Cardiac fibroblast (primary cell): ENCODE results near the gene MTRR.

Experiments used
- DNase-seq, 2 donors: peaks; one replicate each; pipeline versions ENCODE4 v3.0.0 to v3.0.0-alpha.2; 2010; ENCODE audit warnings: low read depth in 2 of 2
- H3K4me3 ChIP-seq, 2 donors: replicated peaks in 1 of 2; 1 replicate in 1 of 2; 2 replicates in 1 of 2; pipeline ENCODE4 v1.5.1; 2011; ENCODE audit warnings: low read depth in 2 of 2, low read length in 2 of 2, mild to moderate bottlenecking in 2 of 2, moderate library complexity in 1 of 2
- TF ChIP-seq, protein P1 (sequence below): IDR thresholded peaks from one replicate; pipeline ENCODE4 v1.5.1; 2011; ENCODE audit warnings: low read depth, mild to moderate bottlenecking, low read length, inconsistent platforms

The MTRR gene

GRCh38 chr5:7869474-7870136 is 657 bp downstream of the MTRR start:
- TF ChIP-seq, protein P1, sequence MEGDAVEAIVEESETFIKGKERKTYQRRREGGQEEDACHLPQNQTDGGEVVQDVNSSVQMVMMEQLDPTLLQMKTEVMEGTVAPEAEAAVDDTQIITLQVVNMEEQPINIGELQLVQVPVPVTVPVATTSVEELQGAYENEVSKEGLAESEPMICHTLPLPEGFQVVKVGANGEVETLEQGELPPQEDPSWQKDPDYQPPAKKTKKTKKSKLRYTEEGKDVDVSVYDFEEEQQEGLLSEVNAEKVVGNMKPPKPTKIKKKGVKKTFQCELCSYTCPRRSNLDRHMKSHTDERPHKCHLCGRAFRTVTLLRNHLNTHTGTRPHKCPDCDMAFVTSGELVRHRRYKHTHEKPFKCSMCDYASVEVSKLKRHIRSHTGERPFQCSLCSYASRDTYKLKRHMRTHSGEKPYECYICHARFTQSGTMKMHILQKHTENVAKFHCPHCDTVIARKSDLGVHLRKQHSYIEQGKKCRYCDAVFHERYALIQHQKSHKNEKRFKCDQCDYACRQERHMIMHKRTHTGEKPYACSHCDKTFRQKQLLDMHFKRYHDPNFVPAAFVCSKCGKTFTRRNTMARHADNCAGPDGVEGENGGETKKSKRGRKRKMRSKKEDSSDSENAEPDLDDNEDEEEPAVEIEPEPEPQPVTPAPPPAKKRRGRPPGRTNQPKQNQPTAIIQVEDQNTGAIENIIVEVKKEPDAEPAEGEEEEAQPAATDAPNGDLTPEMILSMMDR, result no peak
- peak overlapping the region; percentile 81 to 91 for H3K4me3 ChIP-seq
- DNase-seq, result peak in 1 of 2 donors; percentile 14

DNA sequence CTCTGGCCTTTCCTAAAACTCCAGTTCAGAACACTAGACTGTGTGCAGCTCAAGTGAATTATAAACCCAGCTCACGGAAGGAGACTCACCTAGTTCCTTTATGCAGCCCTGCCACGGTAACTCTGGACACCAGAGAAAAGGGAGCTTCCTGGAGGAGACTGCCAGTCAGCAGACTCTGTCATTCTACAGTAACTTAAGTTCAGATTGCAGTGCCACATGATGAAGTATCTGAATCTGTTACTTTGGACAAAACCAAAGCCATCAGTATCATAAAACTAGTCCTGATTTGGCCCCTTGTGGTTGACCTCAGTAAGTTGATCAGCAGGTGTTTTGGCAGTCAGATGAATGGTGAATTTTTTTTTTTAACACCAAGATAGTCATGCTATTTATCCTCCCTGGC is 2.7 kb downstream of the MTRR start:
- DNase-seq, result no peak
- TF ChIP-seq, protein P1, result no peak
- no peak overlapping the region for H3K4me3 ChIP-seq

GRCh38 chr5:7872517-7873130 is 3.7 kb downstream of the MTRR start:
- no peak for DNase-seq
- TF ChIP-seq, protein P1, result no peak
- H3K4me3 ChIP-seq, result no peak overlapping the region

DNA sequence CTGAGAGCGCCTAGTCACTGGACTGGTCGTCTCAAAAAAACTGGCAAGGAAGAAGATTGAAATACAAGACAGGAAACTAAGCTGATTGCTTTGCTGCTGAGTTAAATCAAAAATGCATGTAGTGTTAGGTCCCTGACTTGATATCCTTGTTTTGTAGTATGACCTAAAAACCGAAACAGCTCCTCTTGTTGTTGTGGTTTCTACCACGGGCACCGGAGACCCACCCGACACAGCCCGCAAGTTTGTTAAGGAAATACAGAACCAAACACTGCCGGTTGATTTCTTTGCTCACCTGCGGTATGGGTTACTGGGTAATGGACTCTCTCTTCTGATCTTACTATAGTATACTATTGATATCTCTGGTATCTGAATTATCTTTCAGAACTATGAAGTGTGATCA is 4.3 kb downstream of the MTRR start:
- no peak for DNase-seq
- H3K4me3 ChIP-seq, result no peak overlapping the region
- TF ChIP-seq, protein P1, result no peak

GRCh38 chr5:7874639-7875038 is 5.7 kb downstream of the MTRR start:
- no peak overlapping the region for H3K4me3 ChIP-seq
- TF ChIP-seq, protein P1, result no peak
- DNase-seq, result no peak

- no peak overlapping the region for H3K4me3 ChIP-seq
Observed at GRCh38 chr5:7875151-7875550, 6.2 kb downstream of the MTRR start.

More at GRCh38 chr5:7875151-7875550, 6.2 kb downstream of the MTRR start:
- TF ChIP-seq, protein P1, result no peak
- no peak for DNase-seq
